Muscle layer of colon (tissue), 2 donors: ENCODE results near the gene PPP1R8.
"Not testable (repeated sequence)": the region's sequence is repeated elsewhere in the genome, so short reads cannot be mapped to it uniquely, and the experiment has no call there.

ENCODE experiments used
- H3K27ac ChIP-seq: one replicate; pipeline ENCODE4 v1.7.0; 2013; ENCODE audit warnings: low read depth, mild to moderate bottlenecking, low read length, moderate library complexity
- H3K27me3 ChIP-seq, 2 donors: one replicate each; pipeline ENCODE4 v1.7.0; 2013; ENCODE audit warnings: low read length in 2 of 2, mild to moderate bottlenecking in 2 of 2; ENCODE audit not compliant: insufficient read depth in 2 of 2, control insufficient read depth in 1 of 2
- H3K36me3 ChIP-seq: one replicate; pipeline ENCODE4 v1.7.0; 2013; ENCODE audit warnings: mild to moderate bottlenecking, low read length; ENCODE audit not compliant: insufficient read depth
- H3K4me1 ChIP-seq: one replicate; pipeline ENCODE4 v1.7.0; 2013; ENCODE audit warnings: mild to moderate bottlenecking, low read length; ENCODE audit not compliant: insufficient read depth
- H3K4me3 ChIP-seq, 2 donors: one replicate each; pipeline ENCODE4 v1.7.0; 2013; ENCODE audit warnings: low read length in 2 of 2, low read depth in 1 of 2, mild to moderate bottlenecking in 1 of 2, moderate library complexity in 1 of 2
- H3K9ac ChIP-seq: one replicate; pipeline ENCODE4 v1.7.0; 2013; ENCODE audit warnings: low read length
- H3K9me3 ChIP-seq: one replicate; pipeline ENCODE4 v1.7.0; 2013; ENCODE audit warnings: mild to moderate bottlenecking, low read length
- donor health status: abdominal sarcoma.
- donor health status: Adenocarcinoma of cecum.

The PPP1R8 gene

GRCh38 chr1:27808131-27808530 is 22.5 kb upstream of the PPP1R8 start:
- H3K4me1 ChIP-seq, H3K9ac ChIP-seq, H3K27me3 ChIP-seq, H3K4me3 ChIP-seq, H3K9me3 ChIP-seq, H3K27ac ChIP-seq: not testable (repeated sequence)
- H3K36me3 ChIP-seq: peaks cover 17% of the 10 kb centered on the region

- H3K27ac ChIP-seq: no peak overlapping the region
Measured at GRCh38 chr1:27809883-27810282, 20.7 kb upstream of the PPP1R8 start.

GRCh38 chr1:27811741-27812500 is 18.7 kb upstream of the PPP1R8 start:
- H3K4me1 ChIP-seq: no peaks in the 10 kb centered on the region
- H3K4me3 ChIP-seq: no peak overlapping the region
- H3K36me3 ChIP-seq: peaks cover 16% of the 10 kb centered on the region
- no peak overlapping the region for H3K27ac ChIP-seq
- no peaks in the 10 kb centered on the region for H3K27me3 ChIP-seq
- H3K9me3 ChIP-seq: no peaks in the 10 kb centered on the region
- H3K9ac ChIP-seq: no peak overlapping the region

More at GRCh38 chr1:27809883-27810282, 20.7 kb upstream of the PPP1R8 start:
- Histone ChIP-seq H3K4me1 (no peaks in the 10 kb centered on the region), H3K27me3 (no peaks in the 10 kb centered on the region), H3K36me3 (peaks cover 17% of the 10 kb centered on the region), H3K9me3 (no peaks in the 10 kb centered on the region), H3K4me3 (no peak overlapping the region), H3K9ac (no peak overlapping the region)

GRCh38 chr1:27816921-27817630 is 13.5 kb upstream of the PPP1R8 start:
- Histone ChIP-seq H3K9me3 (no peaks in the 10 kb centered on the region), H3K4me1 (no peaks in the 10 kb centered on the region), H3K27me3 (no peaks in the 10 kb centered on the region), H3K36me3 (peaks cover 41% of the 10 kb centered on the region), H3K27ac (peak overlapping the region; percentile 44), H3K4me3 (no peak overlapping the region), H3K9ac (no peak overlapping the region)

GRCh38 chr1:27821761-27822315 is 8.7 kb upstream of the PPP1R8 start:
- H3K9me3 ChIP-seq: no peaks in the 10 kb centered on the region
- no peak overlapping the region for H3K9ac ChIP-seq
- no peak overlapping the region for H3K27ac ChIP-seq
- peaks cover 33% of the 10 kb centered on the region for H3K36me3 ChIP-seq
- no peaks in the 10 kb centered on the region for H3K27me3 ChIP-seq
- no peaks in the 10 kb centered on the region for H3K4me1 ChIP-seq
- no peak overlapping the region for H3K4me3 ChIP-seq

- Histone ChIP-seq H3K27me3 (no peaks in the 10 kb centered on the region), H3K9ac (no peak overlapping the region), H3K36me3 (peaks cover 21% of the 10 kb centered on the region), H3K27ac (no peak overlapping the region), H3K9me3 (no peaks in the 10 kb centered on the region), H3K4me1 (no peaks in the 10 kb centered on the region), H3K4me3 (no peak overlapping the region)
Measured at GRCh38 chr1:27823784-27824183, 6.8 kb upstream of the PPP1R8 start.

- Histone ChIP-seq H3K4me3 (no peak overlapping the region), H3K27me3 (no peaks in the 10 kb centered on the region), H3K36me3 (peaks cover 17% of the 10 kb centered on the region), H3K27ac (no peak overlapping the region), H3K9me3 (no peaks in the 10 kb centered on the region), H3K4me1 (no peaks in the 10 kb centered on the region), H3K9ac (no peak overlapping the region)
Measured at GRCh38 chr1:27824411-27824810, 6.2 kb upstream of the PPP1R8 start.

GRCh38 chr1:27829339-27829960 is 1.1 kb upstream of the PPP1R8 start:
- Histone ChIP-seq H3K4me3 (peak overlapping the region in 1 of 2 donors; percentile 99), H3K4me1 (peaks cover 16% of the 10 kb centered on the region)
- H3K9ac ChIP-seq, H3K27me3 ChIP-seq, H3K9me3 ChIP-seq, H3K36me3 ChIP-seq, H3K27ac ChIP-seq: not testable (repeated sequence)

- H3K4me1 ChIP-seq: peaks cover 16% of the 10 kb centered on the region
- peak overlapping the region; percentile 72 to 99 for H3K4me3 ChIP-seq
- no peak overlapping the region for H3K27ac ChIP-seq
- peaks cover 11% of the 10 kb centered on the region for H3K36me3 ChIP-seq
- peak overlapping the region; percentile 87 for H3K9ac ChIP-seq
- H3K27me3 ChIP-seq: no peaks in the 10 kb centered on the region
- H3K9me3 ChIP-seq: no peaks in the 10 kb centered on the region
Measured at GRCh38 chr1:27831568-27832410, 1.2 kb downstream of the PPP1R8 start.

- H3K4me1 ChIP-seq: peaks cover 16% of the 10 kb centered on the region
- no peaks in the 10 kb centered on the region for H3K9me3 ChIP-seq
- H3K27ac ChIP-seq: no peak overlapping the region
- H3K4me3 ChIP-seq: no peak overlapping the region
- no peak overlapping the region for H3K9ac ChIP-seq
- H3K27me3 ChIP-seq: no peaks in the 10 kb centered on the region
- H3K36me3 ChIP-seq: peaks cover 11% of the 10 kb centered on the region
Measured at GRCh38 chr1:27832762-27833161, 2.2 kb downstream of the PPP1R8 start.

GRCh38 chr1:27833470-27833869 is 2.9 kb downstream of the PPP1R8 start:
- peaks cover 11% of the 10 kb centered on the region for H3K36me3 ChIP-seq
- no peaks in the 10 kb centered on the region for H3K27me3 ChIP-seq
- H3K4me3 ChIP-seq: no peak overlapping the region
- H3K27ac ChIP-seq: no peak overlapping the region
- H3K4me1 ChIP-seq: peaks cover 16% of the 10 kb centered on the region
- no peak overlapping the region for H3K9ac ChIP-seq
- no peaks in the 10 kb centered on the region for H3K9me3 ChIP-seq
